CD4-positive, alpha-beta memory T cell (primary cell): ENCODE results near the gene SLC16A8. TPM values are rescaled to one million over a fixed set of nuclear protein-coding genes. Genes with fewer than 3 reads are reported as not detected.

Experiments used
- CTCF ChIA-PET: fragments of 350-600 bp; sonication (Branson Sonifier 250); formaldehyde crosslinking; loops from one replicate; lab custom pipeline; 2021; ENCODE audit warnings: inconsistent platforms; ENCODE audit not compliant: partially characterized antibody; lab: Charles Lee
- POLR2A ChIA-PET: fragments of 350-600 bp; sonication (Branson Sonifier 250); formaldehyde crosslinking; loops from one replicate; lab custom pipeline; 2021; ENCODE audit not compliant: partially characterized antibody; lab: Charles Lee
- DNase-seq, 5 donors: peaks; one replicate each; pipeline versions ENCODE4 v3.0.0 to v3.0.0-alpha.2; 2020 to 2022; ENCODE audit warnings: mixed read lengths in 1 of 5
- H3K27ac ChIP-seq: one replicate; pipeline ENCODE4 v1.7.0; 2013; ENCODE audit warnings: low read depth, low read length
- H3K27me3 ChIP-seq: 2 replicates; pipeline ENCODE4 v1.7.0; 2013; ENCODE audit warnings: mild to moderate bottlenecking, low read length, moderate library complexity; ENCODE audit not compliant: insufficient read depth
- H3K36me3 ChIP-seq: 2 replicates; pipeline ENCODE4 v1.7.0; 2013; ENCODE audit warnings: mild to moderate bottlenecking, low read length, moderate library complexity; ENCODE audit not compliant: insufficient read depth
- H3K4me1 ChIP-seq: 2 replicates; pipeline ENCODE4 v1.7.0; 2013; ENCODE audit warnings: mild to moderate bottlenecking, low read length, moderate library complexity; ENCODE audit not compliant: insufficient read depth
- H3K4me3 ChIP-seq, 2 donors: one replicate each; pipeline ENCODE4 v1.7.0; 2013; ENCODE audit warnings: low read length in 2 of 2, mild to moderate bottlenecking in 1 of 2
- H3K9me3 ChIP-seq, 2 donors: one replicate each; pipeline ENCODE4 v1.7.0; 2013; ENCODE audit warnings: low read length in 2 of 2, control low read depth in 1 of 2; ENCODE audit not compliant: control insufficient read depth in 1 of 2
- H3K27ac Mint-ChIP-seq, 7 donors: one replicate each; pipeline ENCODE4 v1.8.0; 2020 to 2021; ENCODE audit warnings: mixed read lengths in 7 of 7, mild to moderate bottlenecking in 6 of 7, inconsistent platforms in 3 of 7, moderate library complexity in 3 of 7
- H3K27me3 Mint-ChIP-seq, 2 donors: one replicate each; pipeline ENCODE4 v1.8.0; 2020 to 2021; ENCODE audit warnings: mixed read lengths in 2 of 2
- H3K36me3 Mint-ChIP-seq, 2 donors: one replicate each; pipeline ENCODE4 v1.8.0; 2020 to 2021; ENCODE audit warnings: mixed read lengths in 2 of 2, inconsistent platforms in 1 of 2, mild to moderate bottlenecking in 1 of 2
- H3K4me1 Mint-ChIP-seq, 4 donors: one replicate each; pipeline ENCODE4 v1.8.0; 2020 to 2021; ENCODE audit warnings: mixed read lengths in 4 of 4, mild to moderate bottlenecking in 1 of 4
- H3K4me3 Mint-ChIP-seq, 8 donors: one replicate each; pipeline ENCODE4 v1.8.0; 2020 to 2021; ENCODE audit warnings: mixed read lengths in 8 of 8, mild to moderate bottlenecking in 7 of 8, moderate library complexity in 6 of 8, inconsistent platforms in 3 of 8
- H3K9me3 Mint-ChIP-seq, 8 donors: one replicate each; pipeline ENCODE4 v1.8.0; 2020 to 2021; ENCODE audit warnings: mixed read lengths in 8 of 8, mild to moderate bottlenecking in 5 of 8, inconsistent platforms in 3 of 8, moderate library complexity in 1 of 8
- intact Hi-C: fragments of 100-400 bp; cut with micrococcal nuclease; formaldehyde crosslinking; loops from one replicate; pipeline ENCODE4 v1.15.1; 2023
- polyA plus RNA-seq, 2 donors: library from polyadenylated mRNA; unstranded; fragments of 300-500 nt; fragmentation: Illumina TruSeq; gene quantifications; one replicate each; pipeline ENCODE4 v1.2.3, GENCODE V29; 2021
- total RNA-seq, 2 experiments: library from RNA; stranded (reverse); gene quantifications; one replicate each; pipeline ENCODE4 v1.2.3, GENCODE V29; 2021

SLC16A8 gene
- total and polyA plus RNA-seq, 4 experiments from 2014 or later, result not detected

- Mint-ChIP-seq H3K36me3 (peaks cover 0 to 4% of the 10 kb centered on the region in 2 donors), H3K27ac (no peak overlapping the region), H3K9me3 (no peaks in the 10 kb centered on the region), H3K4me1 (peaks cover 0 to 2% (median 0%) of the 10 kb centered on the region in 4 donors), H3K27me3 (peaks cover 11 to 22% of the 10 kb centered on the region in 2 donors), H3K4me3 (no peak overlapping the region)
- CTCF ChIA-PET, result no interaction called here
- Histone ChIP-seq H3K4me3 (no peak overlapping the region), H3K9me3 (no peaks in the 10 kb centered on the region), H3K27me3 (peaks cover 14% of the 10 kb centered on the region), H3K27ac (no peak overlapping the region), H3K36me3 (no peaks in the 10 kb centered on the region), H3K4me1 (peaks cover 14% of the 10 kb centered on the region)
- no peak for DNase-seq
- POLR2A ChIA-PET, result no interaction called here
- intact Hi-C loops, result no loop called here
Measured at GRCh38 chr22:38085056-38085455, 1.1 kb upstream of the SLC16A8 start.

- H3K9me3 Mint-ChIP-seq, result no peaks in the 10 kb centered on the region
- POLR2A ChIA-PET, result no interaction called here
- peaks cover 3 to 5% of the 10 kb centered on the region in 2 donors for H3K36me3 Mint-ChIP-seq
- peaks cover 14% of the 10 kb centered on the region for H3K4me1 ChIP-seq
- peak overlapping the region in 3 of 8 donors; percentile 20 to 54 (median 25) for H3K4me3 Mint-ChIP-seq
- no peak for DNase-seq
- H3K27ac Mint-ChIP-seq, result peak overlapping the region in 1 of 7 donors; percentile 29
- H3K4me3 ChIP-seq, result no peak overlapping the region
- no peaks in the 10 kb centered on the region for H3K36me3 ChIP-seq
- H3K27me3 Mint-ChIP-seq, result peaks cover 12 to 25% of the 10 kb centered on the region in 2 donors
- H3K27ac ChIP-seq, result no peak overlapping the region
- no peaks in the 10 kb centered on the region for H3K9me3 ChIP-seq
- peaks cover 14% of the 10 kb centered on the region for H3K27me3 ChIP-seq
- peaks cover 0 to 4% (median under 1%) of the 10 kb centered on the region in 4 donors for H3K4me1 Mint-ChIP-seq
- CTCF ChIA-PET, result no interaction called here
- intact Hi-C loops, result no loop called here
Measured at GRCh38 chr22:38082986-38083710, 836 bp downstream of the SLC16A8 start.

GRCh38 chr22:38081941-38082828, 1.8 kb downstream of the SLC16A8 start:
- Histone ChIP-seq H3K9me3 (no peaks in the 10 kb centered on the region), H3K27ac (no peak overlapping the region), H3K4me3 (no peak overlapping the region), H3K4me1 (peaks cover 14% of the 10 kb centered on the region), H3K27me3 (peaks cover 14% of the 10 kb centered on the region), H3K36me3 (no peaks in the 10 kb centered on the region)
- Mint-ChIP-seq H3K27ac (no peak overlapping the region), H3K4me3 (peak overlapping the region in 1 of 8 donors; percentile 53), H3K9me3 (no peaks in the 10 kb centered on the region), H3K4me1 (peaks cover 0 to 4% (median 0%) of the 10 kb centered on the region in 4 donors), H3K36me3 (peaks cover 2 to 5% of the 10 kb centered on the region in 2 donors), H3K27me3 (peaks cover 6 to 22% of the 10 kb centered on the region in 2 donors)
- ChIA-PET POLR2A (no interaction called here), CTCF (no interaction called here)
- intact Hi-C loops, result no loop called here
- no peak for DNase-seq

- POLR2A ChIA-PET, result no interaction called here
- peaks cover 0 to 4% (median 0%) of the 10 kb centered on the region in 4 donors for H3K4me1 Mint-ChIP-seq
- Histone ChIP-seq H3K4me1 (peaks cover 14% of the 10 kb centered on the region), H3K9me3 (no peaks in the 10 kb centered on the region), H3K36me3 (no peaks in the 10 kb centered on the region), H3K27ac (no peak overlapping the region), H3K4me3 (no peak overlapping the region), H3K27me3 (peaks cover 14% of the 10 kb centered on the region)
- peak overlapping the region in 1 of 8 donors; percentile 53 for H3K4me3 Mint-ChIP-seq
- H3K36me3 Mint-ChIP-seq, result peaks cover 2 to 5% of the 10 kb centered on the region in 2 donors
- peaks cover 6 to 22% of the 10 kb centered on the region in 2 donors for H3K27me3 Mint-ChIP-seq
- intact Hi-C loops, result no loop called here
- H3K9me3 Mint-ChIP-seq, result no peaks in the 10 kb centered on the region
- CTCF ChIA-PET, result no interaction called here
- H3K27ac Mint-ChIP-seq, result no peak overlapping the region
- DNase-seq, result no peak
Measured at GRCh38 chr22:38081636-38081940, 2.4 kb downstream of the SLC16A8 start.

- Mint-ChIP-seq H3K27me3 (peaks cover 6 to 22% of the 10 kb centered on the region in 2 donors), H3K9me3 (no peaks in the 10 kb centered on the region), H3K4me3 (peak overlapping the region in 1 of 8 donors; percentile 6), H3K4me1 (peaks cover 0 to 4% (median 0%) of the 10 kb centered on the region in 4 donors), H3K27ac (no peak overlapping the region), H3K36me3 (peaks cover 3 to 5% of the 10 kb centered on the region in 2 donors)
- H3K4me3 ChIP-seq, result no peak overlapping the region
- DNase-seq, result no peak
- no peaks in the 10 kb centered on the region for H3K9me3 ChIP-seq
- intact Hi-C loops, result no loop called here
- ChIA-PET CTCF (no interaction called here), POLR2A (no interaction called here)
- H3K27me3 ChIP-seq, result peaks cover 14% of the 10 kb centered on the region
- peaks cover 14% of the 10 kb centered on the region for H3K4me1 ChIP-seq
- H3K27ac ChIP-seq, result no peak overlapping the region
- H3K36me3 ChIP-seq, result no peaks in the 10 kb centered on the region
Measured at GRCh38 chr22:38080850-38081635, 2.9 kb downstream of the SLC16A8 start.

- peaks cover 3 to 5% of the 10 kb centered on the region in 2 donors for H3K36me3 Mint-ChIP-seq
- H3K27me3 Mint-ChIP-seq, result peaks cover 6 to 22% of the 10 kb centered on the region in 2 donors
- no peaks in the 10 kb centered on the region for H3K9me3 Mint-ChIP-seq
- peaks cover 14% of the 10 kb centered on the region for H3K4me1 ChIP-seq
- H3K4me3 ChIP-seq, result no peak overlapping the region
- H3K27ac Mint-ChIP-seq, result no peak overlapping the region
- no peaks in the 10 kb centered on the region for H3K36me3 ChIP-seq
- no peak overlapping the region for H3K27ac ChIP-seq
- CTCF ChIA-PET, result no interaction called here
- H3K4me3 Mint-ChIP-seq, result peak overlapping the region in 1 of 8 donors; percentile 6
- H3K9me3 ChIP-seq, result no peaks in the 10 kb centered on the region
- DNase-seq, result no peak
- peaks cover 14% of the 10 kb centered on the region for H3K27me3 ChIP-seq
- intact Hi-C loops, result no loop called here
- peaks cover 0 to 4% (median 0%) of the 10 kb centered on the region in 4 donors for H3K4me1 Mint-ChIP-seq
- POLR2A ChIA-PET, result no interaction called here
Measured at GRCh38 chr22:38080474-38080849, 3.5 kb downstream of the SLC16A8 start.

- no peak overlapping the region for H3K4me3 ChIP-seq
- H3K9me3 Mint-ChIP-seq, result no peaks in the 10 kb centered on the region
- no peak overlapping the region for H3K27ac ChIP-seq
- H3K27me3 ChIP-seq, result peaks cover 14% of the 10 kb centered on the region
- intact Hi-C loops, result no loop called here
- no peak overlapping the region for H3K27ac Mint-ChIP-seq
- ChIA-PET POLR2A (no interaction called here), CTCF (no interaction called here)
- peaks cover 6 to 22% of the 10 kb centered on the region in 2 donors for H3K27me3 Mint-ChIP-seq
- no peaks in the 10 kb centered on the region for H3K9me3 ChIP-seq
- H3K36me3 Mint-ChIP-seq, result peaks cover 3 to 5% of the 10 kb centered on the region in 2 donors
- peaks cover 14% of the 10 kb centered on the region for H3K4me1 ChIP-seq
- DNase-seq, result no peak
- no peaks in the 10 kb centered on the region for H3K36me3 ChIP-seq
- H3K4me1 Mint-ChIP-seq, result peaks cover 0 to 4% (median 0%) of the 10 kb centered on the region in 4 donors
- no peak overlapping the region for H3K4me3 Mint-ChIP-seq
Measured at GRCh38 chr22:38079804-38080203, 4.2 kb downstream of the SLC16A8 start.
